Measurements from ENCODE around the gene FBXW8. TPM values are rescaled to one million over a fixed set of nuclear protein-coding genes. Genes with fewer than 3 reads are reported as not detected.

FBXW8 gene
- total RNA-seq, 2 experiments from 2014 or later, result 7.2 TPM

DNA sequence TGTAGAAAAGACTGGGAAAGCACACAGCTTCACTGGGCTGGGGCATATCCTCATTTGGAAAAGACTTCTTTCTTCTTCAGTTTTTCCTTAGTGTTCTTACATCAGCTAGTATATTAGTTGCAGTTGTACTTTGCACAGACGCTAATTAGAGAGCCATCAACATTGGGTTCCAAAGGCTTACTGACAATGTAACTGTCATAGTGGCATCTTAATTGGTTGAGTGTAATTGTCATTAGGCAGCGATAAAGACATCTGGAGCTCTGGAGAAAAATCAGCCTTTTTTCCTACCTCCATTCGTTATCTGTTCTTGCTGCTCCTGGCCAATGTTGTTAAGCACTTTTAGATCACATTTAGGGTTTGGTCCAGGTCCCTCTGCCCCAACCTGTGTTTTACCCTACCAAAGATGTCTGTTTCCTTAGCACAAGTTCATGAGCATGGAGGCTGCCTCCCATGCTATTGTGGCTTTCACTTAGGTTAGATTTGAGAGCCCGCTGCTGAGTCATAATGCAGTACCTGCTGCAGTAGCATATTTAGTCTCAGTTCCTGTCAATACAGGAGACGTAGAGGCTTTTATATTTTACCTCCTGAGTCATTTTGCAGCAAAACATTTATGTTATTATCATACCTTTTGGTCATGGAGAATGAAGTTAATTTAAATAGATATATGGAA is 49.2 kb downstream of the FBXW8 start:
- Mint-ChIP-seq H3K4me1 (peaks cover 53% of the 10 kb centered on the region), H3K4me3 (no peak overlapping the region), H3K36me3 (ENCODE audit: low read depth) (peaks cover 9% of the 10 kb centered on the region), H3K9me3 (no peaks in the 10 kb centered on the region), H3K27ac (peak overlapping the region; percentile 79), H3K27me3 (no peaks in the 10 kb centered on the region)
- ChIA-PET CTCF (interaction anchor here (0.7 to 1.2 kb wide), 2 partner anchors 80 to 256 kb away, joined by 3 to 4 read pairs; no protein-coding TSS in a partner anchor), POLR2A (interaction anchor here (0.6 to 1.6 kb wide), 5 partner anchors 35 to 153 kb away, joined by 3 to 8 read pairs (median 3); no protein-coding TSS in a partner anchor)
- peak; percentile 78 for DNase-seq

DNA sequence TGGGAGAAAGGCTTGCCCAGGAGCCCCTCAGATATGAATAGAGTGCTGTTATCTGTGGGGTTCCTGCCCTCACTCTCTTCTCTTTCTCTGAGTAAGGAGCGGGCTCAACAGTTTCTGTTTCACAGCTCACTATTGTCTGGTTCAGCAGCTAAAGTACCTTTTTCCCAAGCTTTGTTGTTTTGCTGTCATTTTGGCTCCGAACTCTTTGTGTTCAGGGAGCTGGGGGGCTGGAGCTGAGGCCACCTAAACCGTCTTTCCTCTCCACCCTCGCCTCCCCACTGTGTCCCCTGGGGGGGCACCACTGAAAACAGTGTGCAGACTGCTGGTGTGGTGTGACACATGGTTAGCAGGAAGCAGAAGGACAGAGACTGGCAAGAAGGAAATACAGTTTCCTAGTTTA is 51.4 kb downstream of the FBXW8 start:
- ChIA-PET CTCF (no interaction called here), POLR2A (interaction anchor here (1.0 to 1.2 kb wide), 2 partner anchors 17 to 137 kb away, joined by 4 to 5 read pairs; partner anchors contain the start of gene TESC)
- Mint-ChIP-seq H3K27ac (peak overlapping the region; percentile 68), H3K27me3 (no peaks in the 10 kb centered on the region), H3K4me3 (no peak overlapping the region), H3K36me3 (ENCODE audit: low read depth) (peaks cover 11% of the 10 kb centered on the region), H3K9me3 (no peaks in the 10 kb centered on the region), H3K4me1 (peaks cover 53% of the 10 kb centered on the region)
- no peak for DNase-seq

DNA sequence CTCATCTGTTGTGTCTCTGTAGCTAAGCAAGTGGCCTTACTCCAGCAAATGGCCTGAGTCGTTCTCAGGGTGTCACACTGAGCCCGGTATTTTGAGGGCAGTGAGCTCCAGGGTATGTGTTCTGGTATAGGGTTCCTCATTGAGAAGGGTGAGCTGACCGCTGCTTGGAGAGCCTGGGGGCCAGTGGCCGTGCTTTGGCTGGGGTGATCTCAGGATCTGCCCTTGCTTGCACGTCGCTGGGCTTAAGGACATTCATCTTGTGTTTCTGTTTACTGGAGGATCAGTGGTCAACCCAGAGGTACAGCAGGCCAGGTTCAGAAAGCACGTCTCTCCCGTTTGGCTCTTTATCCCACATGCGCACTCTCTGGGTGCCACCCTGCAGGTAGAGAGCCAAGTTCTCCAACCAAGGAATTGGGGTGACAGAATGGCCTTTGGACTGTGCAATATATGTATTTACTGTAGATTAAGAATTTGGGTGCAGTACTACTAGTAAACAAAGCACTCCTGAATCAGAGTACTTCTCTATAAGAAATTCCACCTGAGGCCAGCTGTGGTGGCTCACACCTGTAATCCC is 52.1 kb downstream of the FBXW8 start:
- H3K4me3 Mint-ChIP-seq, result no peak overlapping the region
- CTCF ChIA-PET, result no interaction called here
- peak overlapping the region; percentile 27 for H3K27ac Mint-ChIP-seq
- DNase-seq, result no peak
- no peaks in the 10 kb centered on the region for H3K9me3 Mint-ChIP-seq
- POLR2A ChIA-PET, result interaction anchor here (0.6 to 1.2 kb wide), 2 partner anchors 17 to 225 kb away, joined by 3 to 5 read pairs; partner anchors contain the start of genes RNFT2 and SPRING1
- H3K4me1 Mint-ChIP-seq, result peaks cover 52% of the 10 kb centered on the region
- peaks cover 11% of the 10 kb centered on the region for H3K36me3 Mint-ChIP-seq (ENCODE audit: low read depth)
- no peaks in the 10 kb centered on the region for H3K27me3 Mint-ChIP-seq

DNA sequence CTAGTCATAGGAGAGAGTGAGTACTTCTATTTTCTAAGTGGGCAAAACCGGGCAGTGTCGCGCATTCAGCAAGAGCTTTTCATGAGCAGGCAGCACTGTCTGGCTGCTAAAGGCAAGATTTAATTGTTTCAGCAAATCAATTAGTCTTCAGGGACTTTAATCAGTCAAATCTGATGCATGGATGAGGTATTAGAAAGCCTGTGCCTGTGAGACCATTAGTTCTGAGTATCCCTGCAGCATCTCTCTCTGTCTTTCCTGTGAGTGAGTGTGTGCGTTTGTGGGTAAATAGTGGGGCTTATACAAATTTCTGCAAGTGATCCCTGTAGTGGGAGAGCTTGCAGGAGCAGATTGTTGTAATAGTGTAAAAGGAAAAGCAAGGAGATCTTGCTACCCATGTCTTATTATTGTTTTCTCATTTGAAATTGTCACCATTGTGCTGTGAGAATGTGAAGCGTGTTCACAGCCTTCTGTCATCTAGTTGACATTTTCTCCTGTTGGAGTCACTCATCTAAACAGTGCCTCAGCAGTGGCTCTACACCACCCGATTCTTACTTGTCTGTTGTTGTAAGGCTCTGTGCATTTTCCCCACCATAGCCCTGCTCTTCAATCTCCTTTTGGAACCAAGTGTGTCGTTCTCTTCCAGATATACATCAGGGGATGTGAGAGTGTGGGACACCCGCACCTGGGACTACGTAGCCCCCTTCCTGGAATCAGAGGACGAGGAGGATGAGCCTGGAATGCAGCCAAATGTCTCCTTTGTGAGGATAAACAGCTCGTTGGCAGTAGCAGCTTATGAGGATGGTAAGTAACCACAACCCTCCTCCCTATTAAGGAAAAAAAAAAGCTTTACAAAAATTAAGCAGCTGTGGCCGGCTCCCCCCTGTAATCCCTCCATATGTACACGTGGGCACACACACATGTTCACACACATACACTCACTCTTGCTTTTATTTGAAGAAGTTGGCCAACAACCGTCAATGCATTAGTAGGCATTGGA is 53.6 kb downstream of the FBXW8 start:
- no peak overlapping the region for H3K27ac Mint-ChIP-seq
- ChIA-PET POLR2A (no interaction called here), CTCF (no interaction called here)
- no peak overlapping the region for H3K4me3 Mint-ChIP-seq
- no peaks in the 10 kb centered on the region for H3K9me3 Mint-ChIP-seq
- H3K36me3 Mint-ChIP-seq (ENCODE audit: low read depth), result peaks cover 3% of the 10 kb centered on the region
- H3K4me1 Mint-ChIP-seq, result peaks cover 37% of the 10 kb centered on the region
- no peaks in the 10 kb centered on the region for H3K27me3 Mint-ChIP-seq
- DNase-seq, result no peak

DNA sequence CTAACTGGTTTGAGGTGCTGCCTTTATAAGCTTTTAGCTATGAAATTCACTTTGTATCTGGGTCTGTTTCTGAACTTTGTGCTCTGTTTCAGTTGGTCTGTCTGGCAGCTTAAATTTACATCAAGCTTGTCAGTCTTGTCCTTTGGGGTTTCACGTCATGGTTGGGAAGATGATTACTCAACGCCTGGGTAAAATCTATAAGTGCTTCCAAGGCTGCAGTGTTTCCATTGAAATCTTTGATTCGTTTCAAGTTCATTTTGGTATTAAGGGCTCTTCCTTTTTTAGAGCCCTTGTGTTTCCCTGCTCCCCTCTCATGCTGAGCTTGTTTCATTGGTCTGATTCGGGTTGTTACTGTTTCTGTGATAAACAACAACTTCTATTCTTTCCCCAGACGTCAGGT is 58.2 kb downstream of the FBXW8 start:
- H3K27me3 Mint-ChIP-seq, result no peaks in the 10 kb centered on the region
- no peak overlapping the region for H3K4me3 Mint-ChIP-seq
- H3K4me1 Mint-ChIP-seq, result no peaks in the 10 kb centered on the region
- peaks cover 3% of the 10 kb centered on the region for H3K36me3 Mint-ChIP-seq (ENCODE audit: low read depth)
- POLR2A ChIA-PET, result no interaction called here
- no peak for DNase-seq
- no peak overlapping the region for H3K27ac Mint-ChIP-seq
- CTCF ChIA-PET, result no interaction called here
- no peaks in the 10 kb centered on the region for H3K9me3 Mint-ChIP-seq

DNA sequence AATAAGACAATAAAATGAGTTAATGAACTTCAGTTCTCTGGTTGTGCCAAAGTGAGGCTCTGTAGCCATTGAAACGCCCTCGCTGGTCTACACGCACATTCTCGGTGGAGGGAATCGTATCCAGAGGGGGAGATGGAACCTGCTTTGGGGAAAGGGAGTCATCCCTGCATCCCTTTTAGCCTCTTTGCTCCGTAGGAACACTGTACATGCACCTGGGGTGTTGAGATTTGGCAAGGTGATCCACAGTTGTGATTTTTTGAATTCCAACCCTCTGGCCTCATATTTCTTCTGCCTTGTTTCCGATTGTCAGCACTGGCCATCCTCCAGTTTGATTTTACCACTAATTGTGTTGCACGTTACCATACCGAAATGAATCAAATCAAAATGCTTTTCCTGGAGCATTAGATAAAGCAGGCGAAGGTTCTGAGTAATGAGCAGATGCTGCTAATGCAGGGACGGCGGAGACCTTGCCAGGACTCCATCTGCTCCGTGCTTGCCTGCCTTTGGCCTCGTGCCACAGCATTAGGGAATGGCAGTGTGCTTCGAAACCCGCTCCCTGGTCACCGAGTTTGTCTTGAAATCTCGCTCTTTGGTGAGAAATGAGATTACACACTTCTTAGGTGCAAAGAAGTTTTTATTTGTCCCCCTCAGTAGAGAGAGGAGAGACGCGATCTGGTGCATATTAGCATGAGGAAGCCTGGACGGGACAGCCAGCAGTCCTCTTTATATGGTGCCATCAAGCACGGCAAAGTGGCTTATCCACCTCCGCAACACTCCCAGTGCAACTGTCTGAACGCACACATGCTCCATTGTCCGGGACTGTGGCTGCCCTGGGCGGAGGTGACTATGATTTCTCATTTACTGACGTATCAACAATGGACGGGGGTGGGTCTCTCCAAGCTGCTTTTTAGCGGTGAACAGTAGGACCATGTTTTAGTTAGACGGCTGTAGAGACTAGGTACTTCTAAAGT is 59.1 kb downstream of the FBXW8 start:
- Mint-ChIP-seq H3K4me3 (no peak overlapping the region), H3K36me3 (ENCODE audit: low read depth) (peaks cover 3% of the 10 kb centered on the region), H3K27ac (no peak overlapping the region), H3K27me3 (no peaks in the 10 kb centered on the region), H3K4me1 (no peaks in the 10 kb centered on the region), H3K9me3 (no peaks in the 10 kb centered on the region)
- ChIA-PET POLR2A (no interaction called here), CTCF (no interaction called here)
- DNase-seq, result no peak

DNA sequence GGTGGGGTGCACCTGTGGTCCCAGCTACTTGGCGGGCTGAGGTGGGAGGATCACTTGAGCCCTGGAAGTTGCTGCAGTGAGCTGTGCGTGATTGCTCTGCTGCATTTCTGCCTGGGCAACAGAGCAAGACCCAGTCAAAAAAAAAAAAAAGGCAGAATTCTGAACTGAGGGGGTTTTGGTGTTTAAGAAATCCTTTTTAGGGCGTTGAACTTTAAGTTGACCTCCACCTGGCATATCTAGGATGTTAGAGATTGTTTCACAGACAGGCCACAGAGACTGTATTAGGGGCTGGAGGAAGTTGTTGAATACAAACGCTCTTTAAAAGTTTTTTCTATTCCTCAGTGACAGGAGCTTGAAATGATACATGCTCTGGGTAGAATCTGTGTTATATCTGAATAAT is 60.5 kb downstream of the FBXW8 start:
- Mint-ChIP-seq H3K9me3 (no peaks in the 10 kb centered on the region), H3K36me3 (ENCODE audit: low read depth) (peaks cover 3% of the 10 kb centered on the region), H3K27ac (no peak overlapping the region), H3K4me3 (no peak overlapping the region), H3K27me3 (no peaks in the 10 kb centered on the region), H3K4me1 (no peaks in the 10 kb centered on the region)
- ChIA-PET CTCF (interaction anchor here (1.1 kb wide), 1 partner anchor 268 kb away, joined by 3 read pairs; no protein-coding TSS in a partner anchor), POLR2A (no interaction called here)
- DNase-seq, result no peak

DNA sequence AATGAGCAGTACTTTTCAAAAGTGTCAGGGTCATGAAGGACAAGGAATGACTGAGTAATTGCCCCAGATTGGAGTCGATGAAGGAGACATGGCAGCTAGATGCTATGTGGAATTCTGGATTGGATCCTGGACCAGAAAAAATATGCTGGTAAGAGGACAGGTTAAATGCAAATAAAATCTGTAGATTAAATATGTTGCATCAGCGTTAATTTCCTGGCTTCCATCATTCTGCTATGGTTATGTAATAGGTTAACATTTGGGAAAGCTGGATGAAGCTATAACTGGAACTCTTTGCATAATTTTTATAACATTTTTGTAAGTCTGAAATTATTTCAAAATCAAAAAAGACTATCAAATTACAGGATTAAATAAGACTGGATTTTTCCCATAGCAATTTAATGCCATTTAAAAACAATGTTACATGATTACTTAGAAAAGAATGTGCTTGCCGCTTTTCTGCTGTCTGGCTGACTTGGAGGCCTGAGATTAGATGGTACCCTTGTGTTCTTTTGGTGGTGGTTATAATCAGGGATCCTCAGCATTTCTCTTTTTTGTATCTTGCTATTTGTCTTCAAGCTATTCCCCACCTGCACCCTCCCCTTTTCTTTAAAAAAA is 65.1 kb downstream of the FBXW8 start:
- DNase-seq, result no peak

DNA sequence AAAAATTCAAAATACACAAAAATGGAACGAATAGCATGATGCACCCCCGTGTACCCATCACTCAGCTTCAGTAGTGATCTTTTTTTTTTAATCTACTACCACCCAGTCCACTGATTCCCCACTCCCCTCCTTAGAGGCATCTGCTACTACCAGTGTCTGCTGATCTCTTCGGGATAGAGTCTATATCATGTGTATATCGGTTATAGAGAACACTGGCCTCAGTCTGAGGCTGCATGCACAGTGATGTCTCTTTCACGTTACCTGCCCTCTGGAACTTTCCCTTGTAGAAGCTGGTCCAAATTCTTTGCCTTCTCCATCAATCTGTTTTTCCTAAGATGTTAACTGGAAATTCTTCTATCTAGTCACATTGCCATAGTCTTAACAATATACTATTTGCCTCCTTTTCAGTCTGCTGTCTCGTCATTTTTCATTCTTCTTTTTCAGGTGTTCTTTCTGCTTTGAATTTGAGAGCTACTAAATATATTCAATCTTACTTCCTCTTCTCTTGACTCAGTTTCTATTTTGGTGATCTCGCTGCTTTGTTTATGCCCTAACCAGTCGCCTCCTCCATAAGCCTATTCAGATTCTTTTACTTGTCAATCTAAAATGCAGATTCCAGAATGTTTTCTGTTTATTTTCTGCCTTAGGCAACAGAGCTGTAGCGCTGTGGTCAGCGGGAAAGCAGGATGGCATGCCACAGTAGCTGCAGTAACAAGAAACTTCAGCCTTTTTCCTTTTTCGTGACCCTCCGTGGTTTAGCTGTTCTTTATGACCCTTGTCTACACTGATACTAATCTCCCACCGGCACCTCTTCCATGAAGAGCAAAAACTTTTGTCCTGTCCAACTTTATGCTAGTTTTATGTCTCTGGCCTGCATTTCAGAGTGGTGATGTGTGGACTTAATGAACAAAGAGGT is 67.0 kb downstream of the FBXW8 start:
- DNase-seq, result no peak
- Mint-ChIP-seq H3K9me3 (no peaks in the 10 kb centered on the region), H3K36me3 (ENCODE audit: low read depth) (no peaks in the 10 kb centered on the region), H3K4me3 (no peak overlapping the region), H3K27ac (no peak overlapping the region), H3K27me3 (no peaks in the 10 kb centered on the region), H3K4me1 (peaks cover 20% of the 10 kb centered on the region)
- ChIA-PET CTCF (interaction anchor here (0.6 kb wide), 1 partner anchor 530 kb away, joined by 3 read pairs; no protein-coding TSS in a partner anchor), POLR2A (no interaction called here)

More for the DNA sequence above, 65.1 kb downstream of the FBXW8 start:
- no peak overlapping the region for H3K27ac Mint-ChIP-seq
- ChIA-PET CTCF (interaction anchor here (0.7 kb wide), 1 partner anchor 15 kb away, joined by 4 read pairs; no protein-coding TSS in a partner anchor), POLR2A (no interaction called here)
- peaks cover 20% of the 10 kb centered on the region for H3K4me1 Mint-ChIP-seq
- no peaks in the 10 kb centered on the region for H3K36me3 Mint-ChIP-seq (ENCODE audit: low read depth)
- H3K27me3 Mint-ChIP-seq, result no peaks in the 10 kb centered on the region
- H3K4me3 Mint-ChIP-seq, result no peak overlapping the region
- no peaks in the 10 kb centered on the region for H3K9me3 Mint-ChIP-seq

DNA sequence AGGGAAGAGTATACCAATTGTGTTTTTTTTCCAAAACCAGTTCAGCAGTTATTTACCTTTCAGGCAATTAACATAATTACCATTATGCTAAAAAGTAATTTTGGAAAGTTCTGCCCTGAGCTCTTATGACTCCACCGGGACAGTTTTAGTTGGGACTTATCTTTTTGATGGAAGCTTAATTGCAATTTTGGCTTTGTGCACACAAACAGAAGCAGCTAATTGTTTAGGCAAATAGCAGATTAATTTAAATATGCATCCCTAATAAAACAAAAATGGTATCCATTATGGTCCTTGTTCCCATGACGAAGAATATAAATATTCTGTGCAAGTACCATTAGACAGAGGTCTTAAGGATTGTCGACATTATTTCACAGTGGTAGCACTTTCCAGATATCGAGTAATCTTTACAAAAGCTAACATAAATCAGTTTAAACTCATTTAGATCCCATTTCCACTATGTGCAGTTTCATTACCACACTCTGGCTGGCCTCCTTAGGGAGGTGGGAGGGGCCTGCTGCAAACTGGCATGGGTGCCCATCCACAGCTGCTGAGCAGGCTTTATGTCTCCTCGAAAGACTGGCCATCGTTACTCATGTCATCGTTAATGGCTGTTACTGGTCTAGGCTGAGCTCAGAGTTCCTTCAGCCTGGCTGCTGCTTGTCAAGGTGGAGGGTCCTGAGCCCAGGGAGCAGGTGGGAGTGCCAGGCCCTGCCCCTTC is 68.2 kb downstream of the FBXW8 start:
- no peaks in the 10 kb centered on the region for H3K36me3 Mint-ChIP-seq (ENCODE audit: low read depth)
- no peaks in the 10 kb centered on the region for H3K27me3 Mint-ChIP-seq
- no peak overlapping the region for H3K27ac Mint-ChIP-seq
- no peaks in the 10 kb centered on the region for H3K9me3 Mint-ChIP-seq
- H3K4me3 Mint-ChIP-seq, result no peak overlapping the region
- POLR2A ChIA-PET, result interaction anchor here (0.5 to 1.1 kb wide), 2 partner anchors 13 to 17 kb away, joined by 3 to 5 read pairs; no protein-coding TSS in a partner anchor
- H3K4me1 Mint-ChIP-seq, result peaks cover 20% of the 10 kb centered on the region
- DNase-seq, result no peak
- CTCF ChIA-PET, result no interaction called here
